Measurements from ENCODE around the gene TRIM46.
"Not testable (repeated sequence)": the region's sequence is repeated elsewhere in the genome, so short reads cannot be mapped to it uniquely, and the experiment has no call there.

Gene TRIM46

DNA sequence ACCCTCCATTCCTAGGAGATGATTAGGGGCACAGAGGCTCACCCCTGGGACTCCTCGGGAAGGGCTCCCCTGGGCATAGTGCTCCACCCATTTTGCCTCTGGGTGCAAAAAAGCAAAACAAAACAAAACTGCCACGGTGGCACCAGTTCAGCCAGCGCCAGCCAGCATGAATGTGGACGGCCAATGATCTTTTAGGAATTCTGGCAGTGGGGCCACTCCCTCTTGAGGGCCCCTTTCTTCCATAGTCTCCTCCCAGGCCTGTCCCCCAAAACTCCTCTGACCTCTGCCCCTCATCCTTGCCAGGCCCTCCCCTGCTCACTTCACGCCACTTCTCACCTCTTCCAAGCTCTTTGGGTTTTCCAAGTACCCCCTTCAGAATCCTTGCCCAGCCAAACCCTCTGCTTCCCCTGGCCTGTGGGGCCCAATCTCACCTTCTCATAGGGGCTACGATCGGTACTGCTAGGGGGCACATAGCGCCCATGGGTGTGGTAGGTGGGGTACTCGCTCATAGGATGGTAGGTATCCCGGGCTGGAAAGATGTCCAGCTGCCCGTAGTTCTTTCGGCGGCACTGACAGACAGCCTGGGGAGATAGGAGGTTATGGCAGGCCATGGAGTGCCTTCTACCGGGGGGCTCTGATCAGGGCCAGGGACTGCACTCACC, 13.3 kb downstream of the TRIM46 start:
- no peak for DNase-seq

DNA sequence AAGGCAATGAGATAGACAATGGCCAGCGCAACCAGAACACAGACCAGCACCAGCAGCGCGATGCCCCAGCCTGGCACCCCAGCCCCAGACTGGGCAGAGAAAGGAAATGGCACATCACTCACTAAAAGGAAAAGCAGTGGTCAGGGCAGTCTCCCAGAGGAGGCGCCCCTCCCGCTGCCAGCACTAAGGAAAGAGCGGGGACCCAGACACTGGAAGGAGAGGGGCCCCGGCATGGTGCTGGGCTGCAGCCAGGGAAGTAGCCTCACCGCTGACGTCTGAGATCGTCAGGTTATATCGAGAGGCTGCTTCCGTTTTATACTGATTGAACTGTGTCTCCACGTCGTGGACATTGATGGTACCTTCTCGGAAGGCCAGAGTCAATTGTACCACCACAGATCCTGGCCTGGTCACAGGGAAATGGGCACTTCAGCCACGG, 13.8 kb downstream of the TRIM46 start:
- no peak for DNase-seq

DNA sequence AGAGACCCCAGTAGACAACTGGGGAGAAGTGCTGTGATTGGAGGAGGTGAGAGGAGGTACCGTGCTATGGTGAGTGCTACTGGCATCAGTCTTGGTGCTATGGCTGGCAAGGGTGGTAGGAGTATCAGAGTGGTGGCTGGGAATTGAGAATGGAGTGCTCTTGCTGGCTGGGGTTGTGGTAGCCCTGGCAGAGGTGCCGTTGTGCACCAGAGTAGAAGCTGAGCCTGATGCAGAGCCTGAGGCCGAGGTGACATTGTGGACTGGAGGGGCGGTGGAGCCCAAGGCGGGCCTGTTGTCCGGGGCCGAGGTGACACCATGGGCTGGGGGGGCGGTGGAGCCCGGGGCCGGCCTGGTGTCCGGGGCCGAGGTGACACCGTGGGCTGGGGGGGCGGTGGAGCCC, 14.6 kb downstream of the TRIM46 start:
- no peak for DNase-seq

DNA sequence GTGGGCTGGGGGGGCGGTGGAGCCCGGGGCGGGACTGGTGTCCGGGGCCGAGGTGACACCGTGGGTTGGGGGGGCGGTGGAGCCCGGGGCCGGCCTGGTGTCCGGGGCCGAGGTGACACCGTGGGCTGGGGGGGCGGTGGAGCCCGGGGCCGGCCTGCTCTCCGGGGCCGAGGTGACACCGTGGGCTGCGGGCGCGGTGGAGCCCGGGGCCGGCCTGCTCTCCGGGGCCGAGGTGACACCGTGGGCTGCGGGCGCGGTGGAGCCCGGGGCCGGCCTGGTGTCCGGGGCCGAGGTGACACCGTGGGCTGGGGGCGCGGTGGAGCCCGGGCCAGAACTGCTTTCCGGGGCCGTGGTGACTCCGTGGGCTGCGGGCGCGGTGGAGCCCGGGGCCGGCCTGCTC, 16.3 kb downstream of the TRIM46 start:
- not testable (repeated sequence) for DNase-seq

DNA sequence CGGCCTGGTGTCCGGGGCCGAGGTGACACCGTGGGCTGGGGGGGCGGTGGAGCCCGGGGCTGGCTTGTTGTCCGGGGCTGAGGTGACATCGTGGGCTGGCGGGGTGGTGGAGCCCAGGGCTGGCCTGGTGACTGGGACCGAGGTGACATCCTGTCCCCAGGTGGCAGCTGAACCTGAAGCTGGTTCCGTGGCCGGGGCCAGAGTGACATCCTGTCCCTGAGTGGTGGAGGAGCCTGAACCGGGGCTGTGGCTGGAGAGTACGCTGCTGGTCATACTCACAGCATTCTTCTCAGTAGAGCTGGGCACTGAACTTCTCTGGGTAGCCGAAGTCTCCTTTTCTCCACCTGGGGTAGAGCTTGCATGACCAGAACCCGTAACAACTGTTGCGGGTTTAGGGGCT, 18.3 kb downstream of the TRIM46 start:
- DNase-seq: no peak

DNA sequence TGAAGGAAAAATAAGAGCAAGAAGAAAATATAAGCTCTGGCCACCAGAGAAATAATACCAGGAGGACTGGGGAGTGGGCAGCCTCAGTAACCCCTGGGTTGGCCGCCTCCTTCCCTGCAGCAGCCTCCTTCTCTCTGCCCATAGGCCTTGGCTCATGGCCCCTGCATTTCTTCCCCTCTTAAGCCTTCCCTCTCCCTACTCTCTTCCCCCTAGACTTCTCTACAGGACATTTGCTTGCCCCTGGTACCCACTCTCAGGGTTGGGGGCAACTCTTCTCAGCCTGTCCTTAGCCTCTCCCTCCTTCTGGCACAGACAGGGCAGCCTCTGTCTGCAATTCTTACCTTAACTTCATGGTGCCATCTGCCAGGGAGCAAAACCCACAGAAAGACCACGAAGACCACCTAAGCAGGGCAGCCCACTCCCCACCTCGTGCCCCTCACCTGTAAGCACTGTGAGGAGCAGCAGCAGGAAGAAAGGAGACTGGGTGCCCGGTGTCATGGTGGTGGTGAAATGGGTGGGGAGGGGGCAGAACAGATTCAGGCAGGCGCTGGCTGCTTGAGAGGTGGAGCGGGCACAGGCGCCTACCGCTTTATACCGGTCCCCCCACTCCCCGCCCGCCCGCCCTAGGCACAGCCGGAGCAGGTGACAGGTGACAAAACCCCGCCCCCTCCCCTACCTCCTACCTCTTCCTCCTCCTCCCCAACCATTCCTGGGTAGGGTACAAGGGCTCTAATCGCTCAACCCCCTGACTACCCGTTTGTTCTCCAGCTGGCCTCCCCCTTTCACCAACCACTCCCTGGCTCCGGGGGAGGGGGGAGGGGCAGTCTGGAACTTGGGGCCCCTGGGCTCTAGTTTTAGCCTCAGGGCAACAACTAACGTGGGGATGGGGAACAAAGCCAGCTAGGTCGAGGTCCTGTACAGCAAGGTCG, 19.0 kb downstream of the TRIM46 start:
- no peak for DNase-seq

DNA sequence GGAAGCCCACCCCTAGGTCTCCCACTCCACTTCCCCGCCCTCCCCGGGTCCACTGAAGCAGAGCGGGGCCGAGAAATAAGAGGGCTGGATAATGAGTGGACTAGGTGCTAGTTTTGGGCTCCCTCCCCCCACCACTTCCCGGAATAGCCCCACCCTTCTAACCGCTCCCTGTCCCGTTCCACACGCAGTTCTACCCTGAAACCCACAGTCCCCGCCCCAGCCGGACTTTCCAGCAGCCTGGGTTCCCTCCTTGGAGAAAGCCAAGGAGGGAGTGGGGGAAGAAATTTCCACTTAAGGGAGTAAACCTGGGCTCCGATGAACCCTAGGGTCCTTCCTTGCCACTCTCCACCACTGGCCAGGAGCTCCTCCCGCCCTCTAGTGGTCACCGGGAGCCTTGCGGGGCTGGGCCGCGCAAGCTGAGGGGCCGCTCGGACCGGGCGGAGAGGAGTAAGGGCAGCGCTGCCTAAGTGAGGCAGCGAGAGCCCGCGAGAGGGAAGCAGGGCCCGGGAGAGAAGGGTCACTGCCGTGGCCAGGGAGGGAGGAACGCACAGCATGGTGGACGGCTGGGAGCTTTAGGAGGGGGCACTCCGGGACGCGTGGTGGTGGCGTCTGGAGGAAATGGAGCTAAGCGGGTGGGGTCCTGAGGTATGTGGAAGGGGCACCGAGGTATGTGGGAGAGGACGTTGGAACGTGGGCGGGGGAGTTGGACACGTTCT, 19.8 kb downstream of the TRIM46 start:
- DNase-seq: peak; percentile 69

DNA sequence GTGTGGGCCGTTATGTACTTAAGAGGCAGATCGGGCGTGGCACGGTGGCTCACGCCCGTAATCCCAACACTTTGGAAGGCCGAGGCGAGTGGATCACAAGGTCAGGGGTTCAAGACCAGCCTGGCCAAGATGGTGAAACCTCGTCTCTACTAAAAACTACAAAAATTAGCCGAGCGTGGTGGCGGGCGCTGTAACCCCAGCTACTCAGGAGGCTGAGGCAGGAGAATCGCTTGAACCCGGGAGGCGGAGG, 20.3 kb downstream of the TRIM46 start:
- DNase-seq: not testable (repeated sequence)

DNA sequence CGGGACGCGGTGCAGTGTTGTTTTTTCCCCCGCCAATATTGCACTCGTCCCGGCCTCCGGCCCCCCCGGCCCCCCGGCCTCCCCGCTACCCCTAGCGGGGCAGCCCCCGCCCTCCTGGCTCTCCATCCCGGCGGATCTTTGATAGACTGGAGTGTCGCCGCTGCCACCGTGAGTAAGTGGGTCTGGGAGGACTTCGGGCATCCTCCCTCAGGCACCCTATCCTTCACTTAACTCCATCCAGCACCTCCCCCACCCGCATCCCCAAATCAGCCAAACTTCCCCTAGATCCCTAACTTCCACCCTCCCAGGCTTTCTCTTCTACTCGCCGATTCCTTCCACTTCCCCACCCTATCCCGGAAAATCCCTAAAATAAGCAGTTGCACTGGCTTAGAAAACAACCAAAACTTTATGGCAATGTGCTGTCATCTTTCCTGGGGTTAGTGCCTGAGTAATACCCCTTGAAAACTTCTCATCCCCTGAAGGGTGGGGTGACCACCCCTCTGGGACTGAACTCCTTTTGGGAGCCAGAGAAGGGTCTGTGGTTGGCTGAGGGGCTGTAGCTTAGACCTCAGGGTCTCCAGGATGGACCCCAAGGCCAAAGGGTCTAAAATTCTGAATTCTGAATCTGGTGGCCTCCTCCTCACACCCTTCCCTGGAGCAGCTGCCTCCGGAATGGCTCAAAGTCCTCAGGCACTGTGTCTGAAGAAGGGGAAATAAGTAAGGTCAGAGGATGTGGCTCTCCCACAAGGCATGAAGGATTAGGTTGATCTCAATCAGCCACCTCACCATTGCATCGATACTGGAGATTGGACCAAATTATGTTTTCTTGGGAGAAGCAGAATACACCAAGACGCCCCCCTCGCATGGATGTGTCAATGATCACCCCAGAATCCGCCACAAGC, 21.8 kb downstream of the TRIM46 start:
- peak; percentile 13 for DNase-seq

DNA sequence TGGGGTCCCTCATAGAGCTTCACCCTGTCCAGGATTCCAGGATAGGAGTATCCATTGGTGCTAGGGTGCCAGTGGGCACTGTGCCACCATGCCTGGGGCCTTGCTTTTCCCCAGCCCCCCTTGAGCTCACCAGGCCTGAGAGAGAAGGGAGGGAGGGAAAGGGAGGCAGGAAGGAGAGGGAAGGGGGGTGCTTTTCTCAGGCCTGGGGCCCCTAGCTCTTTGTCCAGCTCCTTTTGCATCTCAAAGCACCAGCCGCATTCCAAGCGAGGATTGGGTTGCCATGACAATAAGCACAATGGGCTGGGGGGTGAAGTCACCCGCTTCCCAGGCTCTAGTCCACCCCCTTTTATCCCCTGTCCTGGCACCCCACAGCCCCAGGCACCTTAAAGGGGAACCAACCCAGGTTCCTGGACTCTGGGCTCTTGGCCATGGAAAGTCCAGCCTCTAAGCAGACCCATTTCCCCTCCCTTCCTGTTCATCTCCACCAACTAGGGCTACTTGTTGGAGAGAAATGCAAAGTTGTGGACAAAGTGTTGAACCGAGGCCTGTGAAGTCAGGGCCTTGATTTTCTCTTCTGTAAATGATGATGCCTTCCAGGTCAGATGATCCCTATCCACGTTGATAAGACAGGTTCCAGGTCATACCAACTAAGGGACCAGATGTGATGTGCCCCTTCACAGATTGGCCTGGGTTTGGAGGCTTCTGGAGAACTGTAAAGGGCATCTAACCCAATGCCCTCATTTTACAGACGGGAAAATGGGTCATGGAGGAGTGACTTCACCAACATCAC, 22.6 kb downstream of the TRIM46 start:
- no peak for DNase-seq

DNA sequence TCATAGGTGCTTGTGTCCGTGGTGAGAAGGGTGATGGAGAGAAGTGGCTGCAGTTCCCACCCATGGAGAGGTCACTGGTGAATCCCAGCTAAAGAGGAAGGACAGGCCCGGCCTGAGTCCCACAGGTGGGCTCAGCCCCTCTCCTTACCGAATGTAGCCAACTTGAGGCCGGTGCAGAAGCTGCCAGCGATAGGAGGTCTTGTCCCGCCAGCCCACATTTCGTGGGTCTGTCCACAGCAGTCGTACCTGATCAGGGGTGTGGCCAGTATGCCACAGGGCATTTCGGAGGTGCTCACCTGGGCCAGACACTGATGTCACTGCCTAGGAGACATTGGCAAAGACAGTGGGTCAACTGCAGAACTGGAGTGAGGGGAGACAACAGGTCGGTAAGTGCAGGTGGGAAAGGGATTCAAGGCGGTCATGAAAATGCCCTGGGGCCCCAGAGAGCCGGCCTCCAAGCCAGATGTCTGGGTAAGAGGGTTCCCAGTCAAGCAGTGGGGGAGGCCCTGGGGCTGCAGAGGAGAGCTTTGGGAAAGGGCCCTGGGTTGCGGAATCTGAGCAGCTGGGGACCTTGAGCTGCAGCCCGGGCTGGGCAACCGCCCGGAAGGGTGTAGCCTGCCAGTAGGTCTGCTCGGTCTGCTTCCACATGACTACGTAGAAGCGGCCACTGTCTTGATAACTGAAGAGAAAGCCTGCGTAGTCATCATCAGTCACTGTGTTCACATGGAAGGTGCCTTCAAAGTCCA, 23.4 kb downstream of the TRIM46 start:
- no peak for DNase-seq

DNA sequence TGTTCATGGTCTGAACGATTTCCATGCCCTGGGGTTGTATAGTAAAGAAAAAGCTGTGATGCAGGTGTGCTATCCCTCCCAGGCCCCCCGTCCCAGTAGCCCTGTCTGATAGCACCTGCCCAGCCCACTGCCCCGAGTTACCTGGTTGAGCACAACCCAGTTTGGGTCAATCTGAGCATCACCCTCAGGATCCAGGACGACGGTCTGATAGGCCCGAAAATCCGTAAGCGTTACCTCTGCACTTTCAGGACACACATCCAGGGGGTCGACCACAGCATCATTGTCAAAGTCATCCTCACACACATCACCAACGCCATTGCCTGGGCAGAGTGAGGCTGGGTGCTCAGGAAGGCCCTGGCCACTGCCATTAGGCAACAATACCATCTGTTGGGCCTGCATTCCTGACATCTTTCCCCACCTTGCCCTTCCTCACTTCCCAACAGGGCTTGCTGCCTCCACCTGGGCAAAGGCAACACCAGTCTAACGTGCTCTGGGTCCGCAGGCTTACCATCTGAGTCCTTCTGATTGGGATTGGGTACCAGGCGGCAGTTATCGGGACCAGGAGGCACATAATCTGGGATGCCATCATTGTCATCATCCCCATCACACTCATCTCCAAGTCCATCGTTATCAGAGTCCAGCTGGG, 24.4 kb downstream of the TRIM46 start:
- DNase-seq: no peak

DNA sequence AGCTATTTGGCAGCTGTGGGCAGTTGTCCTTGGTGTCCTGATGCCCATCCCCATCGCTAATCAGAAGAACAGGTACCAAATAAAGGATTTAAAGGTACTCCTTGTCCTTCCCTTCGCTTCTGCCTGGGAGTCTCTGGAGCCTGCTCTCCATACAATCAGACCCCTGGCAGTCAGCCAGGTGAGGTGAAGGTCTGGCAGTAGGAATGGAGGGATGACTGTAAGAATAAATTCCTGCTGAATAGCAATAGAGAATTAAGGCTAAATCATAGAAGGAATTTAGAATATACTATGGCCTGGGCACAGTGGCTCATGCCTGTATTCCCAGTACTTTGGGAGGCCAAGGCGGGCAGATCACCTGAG, 24.9 kb downstream of the TRIM46 start:
- no peak for DNase-seq

DNA sequence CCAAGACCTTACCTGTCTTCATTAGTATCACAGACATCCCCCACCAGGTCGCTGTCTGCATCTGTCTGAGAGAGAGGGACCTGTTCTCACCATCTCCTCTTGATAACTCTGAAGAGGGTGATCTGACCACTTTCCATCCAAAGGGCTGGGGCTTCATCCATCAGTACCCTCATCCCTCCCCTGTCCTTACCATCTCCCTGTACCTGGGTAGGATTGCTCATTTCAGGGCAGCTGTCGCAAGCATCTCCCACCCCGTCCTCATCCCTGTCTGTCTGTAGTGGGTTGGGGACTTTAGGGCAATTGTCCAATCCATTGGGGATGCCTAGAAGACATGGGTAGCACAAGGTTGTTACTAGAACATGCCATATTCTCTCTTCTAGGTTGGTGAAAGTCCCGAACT, 26.1 kb downstream of the TRIM46 start:
- no peak for DNase-seq

DNA sequence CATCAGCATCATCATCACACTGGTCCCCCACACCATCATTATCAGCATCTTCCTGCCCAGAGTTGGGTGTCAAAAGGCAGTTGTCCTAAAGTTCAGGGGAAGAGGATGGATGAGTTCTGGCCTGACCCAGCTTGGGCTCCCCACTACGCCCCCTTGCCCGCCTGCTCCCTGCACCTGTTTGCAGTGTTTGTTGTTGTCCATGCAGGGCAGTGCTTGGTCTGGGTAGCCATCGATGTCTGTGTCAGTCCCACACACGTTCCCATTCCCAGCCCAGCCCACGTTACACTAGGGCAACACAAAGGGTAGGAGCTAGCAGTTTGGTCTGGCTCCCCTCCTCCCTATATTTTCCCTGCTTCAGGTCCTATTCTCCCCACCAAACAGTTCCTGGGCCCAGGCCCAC, 27.3 kb downstream of the TRIM46 start:
- DNase-seq: no peak

DNA sequence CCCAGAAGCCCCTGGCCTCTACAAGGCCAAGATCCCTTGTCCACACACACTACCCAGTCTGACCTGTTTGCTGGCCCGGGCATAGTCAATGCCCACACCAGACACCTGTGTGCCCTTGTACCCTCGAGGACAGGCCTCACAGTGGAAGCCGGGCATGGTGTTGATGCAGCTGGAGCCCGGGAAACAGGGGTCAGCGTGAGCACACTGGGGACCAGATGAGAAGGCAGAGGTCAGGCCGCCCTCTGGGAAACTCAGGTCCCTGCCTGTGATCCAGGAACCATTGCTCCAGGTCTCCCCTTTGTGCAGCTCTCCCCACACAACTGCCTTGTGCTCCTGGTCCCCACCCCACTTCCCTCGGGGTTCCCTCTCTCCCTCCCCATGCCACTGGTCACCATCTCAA, 28.5 kb downstream of the TRIM46 start:
- DNase-seq: no peak

DNA sequence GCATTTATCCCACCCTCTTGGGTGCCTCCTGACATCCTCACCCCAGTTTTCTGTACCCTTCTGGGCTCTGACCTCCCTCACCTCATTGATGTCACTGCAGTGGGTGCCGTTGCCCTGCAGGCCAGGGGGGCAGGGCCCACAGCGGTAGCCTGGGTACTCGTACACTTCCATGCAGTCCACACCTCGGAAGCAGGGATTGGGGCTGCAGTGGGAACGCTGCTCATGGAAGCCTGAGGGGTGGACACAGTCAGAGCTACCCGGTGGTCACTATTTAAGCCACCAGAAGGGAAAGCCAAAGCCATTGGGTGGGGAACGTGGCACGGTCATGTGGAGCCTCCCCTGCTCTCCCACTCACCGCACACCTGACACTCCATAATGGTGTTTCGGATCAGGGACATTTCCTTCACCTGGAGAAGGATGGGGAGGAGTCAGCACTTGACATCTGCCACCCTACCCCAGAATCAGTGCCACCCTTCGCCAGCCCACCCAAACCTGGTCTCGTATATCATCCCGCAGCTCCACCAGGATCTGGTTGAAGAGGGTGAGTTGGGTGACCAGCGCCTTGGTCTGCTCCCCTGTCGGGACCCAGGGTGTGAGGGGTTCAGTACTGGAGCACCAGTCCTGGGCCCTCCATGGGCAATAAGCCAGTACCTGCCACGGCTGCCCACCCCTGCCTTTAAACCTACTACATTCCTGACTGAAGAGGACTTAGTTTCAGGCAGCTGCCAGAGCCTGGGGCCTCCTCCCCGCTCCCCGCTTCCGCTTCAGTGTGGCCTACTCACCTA, 29.3 kb downstream of the TRIM46 start:
- no peak for DNase-seq

DNA sequence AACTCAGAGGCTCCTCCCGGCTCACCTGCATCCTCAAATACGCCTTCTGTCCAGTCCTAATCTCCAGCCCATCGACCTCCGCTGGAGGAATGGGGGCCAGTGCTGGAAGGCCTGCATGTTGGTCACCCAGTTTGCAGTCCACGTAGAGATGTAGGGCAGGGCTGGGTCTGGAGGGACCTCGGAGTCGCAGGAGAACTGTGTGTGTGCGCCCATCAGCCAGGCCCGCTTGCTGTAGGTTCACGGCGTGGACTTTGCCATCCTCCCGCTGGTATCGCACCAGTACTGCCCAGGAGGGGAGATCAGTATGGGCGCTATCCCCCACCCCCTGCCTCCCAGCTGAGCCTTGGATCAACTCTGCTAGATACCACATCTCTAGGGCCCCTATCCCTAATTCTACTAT, 31.4 kb downstream of the TRIM46 start:
- DNase-seq: no peak

DNA sequence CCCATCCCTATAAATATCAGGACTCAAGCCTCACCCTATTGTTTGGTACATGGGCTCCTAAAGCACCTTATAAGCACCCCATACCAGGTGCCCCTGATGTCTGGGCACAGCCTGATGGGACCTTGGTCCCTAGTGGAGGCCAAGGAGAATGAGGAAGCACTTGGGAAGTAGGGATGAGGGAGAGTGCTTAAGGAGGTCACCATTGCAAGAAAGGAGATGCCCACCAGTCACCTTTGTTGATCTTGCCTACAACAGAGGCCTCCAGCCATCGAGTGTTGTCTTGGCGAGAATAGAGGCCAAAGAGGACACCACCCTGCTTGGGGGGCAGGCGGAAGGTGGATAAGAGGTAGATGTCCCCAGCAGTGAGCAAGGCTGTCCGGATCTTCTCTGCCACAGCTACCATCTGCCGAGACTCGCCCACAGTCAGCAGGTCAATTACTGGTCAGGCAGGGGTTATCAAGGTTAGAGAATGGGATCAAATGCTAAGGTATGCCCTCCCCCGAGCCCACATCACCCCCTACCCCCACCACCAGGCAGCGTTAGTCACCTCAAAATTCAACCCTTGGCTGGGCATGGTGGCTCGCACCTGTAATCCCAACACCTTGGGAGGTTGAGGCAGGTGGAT, 32.4 kb downstream of the TRIM46 start:
- no peak for DNase-seq
